Activated CD8-positive, alpha-beta memory T cell treated with anti-CD3 and anti-CD28 coated beads, Interleukin-2, amount 50 U/mL, for 48 hours (primary cell): ENCODE results near the gene UROC1.
A peak's percentile ranks its signal among the peaks of the same experiment; 100 is the strongest.

Source experiments
- DNase-seq: peaks from one replicate; pipeline ENCODE4 v3.0.0-alpha.2; 2020

UROC1 gene

GRCh38 chr3:126439346-126439967 is 78.1 kb downstream of the UROC1 start:
- no peak for DNase-seq

GRCh38 chr3:126438746-126439145 is 78.8 kb downstream of the UROC1 start:
- no peak for DNase-seq

GRCh38 chr3:126438186-126438585 is 79.4 kb downstream of the UROC1 start:
- DNase-seq, result no peak

GRCh38 chr3:126436826-126437717 is 80.5 kb downstream of the UROC1 start:
- DNase-seq, result no peak

GRCh38 chr3:126435456-126436315 is 81.9 kb downstream of the UROC1 start:
- peak; percentile 45 for DNase-seq

- no peak for DNase-seq
Measured at GRCh38 chr3:126434931-126435411, 82.6 kb downstream of the UROC1 start.

GRCh38 chr3:126434264-126434590 is 83.3 kb downstream of the UROC1 start:
- peak; percentile 43 for DNase-seq

- no peak for DNase-seq
Measured at GRCh38 chr3:126433496-126434263, 83.9 kb downstream of the UROC1 start.

GRCh38 chr3:126433105-126433430 is 84.5 kb downstream of the UROC1 start:
- DNase-seq, result peak; percentile 44

GRCh38 chr3:126432361-126433104 is 85.0 kb downstream of the UROC1 start:
- no peak for DNase-seq
